Stimulated activated CD8-positive, alpha-beta memory T cell treated with anti-CD3 and anti-CD28 coated beads, Interleukin-7, amount 100 ng/mL, for 4 hours (primary cell): ENCODE results near the gene RAPGEFL1.
"Not testable (repeated sequence)": the region's sequence is repeated elsewhere in the genome, so short reads cannot be mapped to it uniquely, and the experiment has no call there.

Experiments
- DNase-seq, 2 donors: peaks; one replicate each; pipeline ENCODE4 v3.0.0-alpha.2; 2020; ENCODE audit warnings: low read depth in 2 of 2

RAPGEFL1 gene

DNA sequence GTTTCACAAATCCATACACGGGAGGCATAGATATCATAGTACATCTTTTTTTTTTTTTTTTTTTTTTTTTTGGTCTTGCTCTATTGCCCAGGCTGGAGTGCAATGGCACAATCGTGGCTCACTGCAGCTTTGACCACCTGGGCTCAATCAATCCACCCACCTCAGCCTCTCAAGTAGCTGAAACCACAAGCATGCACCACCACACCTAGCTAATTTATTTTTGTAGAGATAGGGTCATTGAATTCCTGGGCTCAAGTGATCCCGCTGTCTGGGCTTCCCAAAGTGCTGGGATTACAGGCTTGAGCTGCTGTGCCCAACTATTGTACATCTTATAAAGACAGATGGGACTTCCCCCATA lies 3.5 kb upstream of the RAPGEFL1 start:
- DNase-seq, result no peak

DNA sequence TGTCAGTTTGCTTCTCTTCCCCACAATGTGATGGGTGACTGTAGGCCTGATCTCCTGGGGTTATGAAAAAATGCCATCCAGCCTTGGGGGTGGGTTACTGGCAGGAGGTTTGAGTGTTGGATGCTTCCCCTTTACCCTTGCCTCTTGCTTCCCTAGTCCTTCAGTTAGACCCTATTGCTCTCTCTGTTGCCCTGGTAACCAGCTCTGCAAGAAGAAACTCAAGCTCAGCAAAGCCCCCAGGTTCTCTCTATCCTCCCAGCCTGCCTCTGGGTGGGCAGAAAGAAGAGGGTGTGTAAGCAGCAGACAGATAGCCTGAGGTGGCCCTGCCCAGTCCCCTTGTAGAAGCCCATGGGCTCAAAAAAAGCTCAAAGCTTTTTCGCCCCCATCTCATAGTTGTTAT lies 2.8 kb upstream of the RAPGEFL1 start:
- DNase-seq, result no peak

DNA sequence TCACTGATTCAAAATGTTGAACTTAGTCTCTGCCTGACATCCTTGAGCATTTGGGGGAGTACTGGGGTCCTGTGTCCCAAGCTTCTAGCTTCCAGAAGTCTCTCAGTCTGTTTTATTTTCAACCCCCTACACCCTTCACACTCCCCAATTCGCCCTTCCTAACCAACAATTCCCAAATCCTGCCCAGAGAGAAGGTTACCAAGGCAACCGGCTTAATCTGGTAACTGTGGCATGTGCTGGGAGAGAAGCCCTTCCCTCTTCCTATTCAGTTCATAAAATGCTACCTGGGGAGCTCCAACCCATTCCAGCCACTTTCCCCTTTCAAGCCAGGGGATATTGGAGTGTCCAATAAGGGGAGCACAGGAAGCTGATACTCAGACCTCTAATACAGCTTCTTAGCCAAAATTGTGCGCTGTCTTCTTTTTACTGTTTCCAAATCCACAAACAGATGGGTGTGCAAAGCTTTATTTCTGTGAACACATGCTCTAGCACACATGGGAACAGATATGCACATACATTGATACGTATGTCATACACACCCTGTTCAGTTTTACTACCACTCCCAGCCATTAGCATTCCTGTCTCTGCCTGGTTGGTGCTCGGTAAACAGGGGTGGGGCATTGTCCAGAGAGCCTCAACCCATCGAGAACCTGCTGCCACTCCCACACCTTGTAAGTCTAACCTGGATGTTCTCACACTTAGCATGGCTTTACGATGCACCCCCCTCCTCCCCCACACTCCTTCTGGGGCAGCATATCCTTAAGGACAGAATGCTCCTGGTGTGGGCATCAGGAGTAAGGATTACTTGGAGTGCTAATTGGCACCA lies 1.1 kb upstream of the RAPGEFL1 start:
- no peak for DNase-seq

GRCh38 chr17:40176754-40177110 lies 538 bp upstream of the RAPGEFL1 start:
- DNase-seq, result no peak

DNA sequence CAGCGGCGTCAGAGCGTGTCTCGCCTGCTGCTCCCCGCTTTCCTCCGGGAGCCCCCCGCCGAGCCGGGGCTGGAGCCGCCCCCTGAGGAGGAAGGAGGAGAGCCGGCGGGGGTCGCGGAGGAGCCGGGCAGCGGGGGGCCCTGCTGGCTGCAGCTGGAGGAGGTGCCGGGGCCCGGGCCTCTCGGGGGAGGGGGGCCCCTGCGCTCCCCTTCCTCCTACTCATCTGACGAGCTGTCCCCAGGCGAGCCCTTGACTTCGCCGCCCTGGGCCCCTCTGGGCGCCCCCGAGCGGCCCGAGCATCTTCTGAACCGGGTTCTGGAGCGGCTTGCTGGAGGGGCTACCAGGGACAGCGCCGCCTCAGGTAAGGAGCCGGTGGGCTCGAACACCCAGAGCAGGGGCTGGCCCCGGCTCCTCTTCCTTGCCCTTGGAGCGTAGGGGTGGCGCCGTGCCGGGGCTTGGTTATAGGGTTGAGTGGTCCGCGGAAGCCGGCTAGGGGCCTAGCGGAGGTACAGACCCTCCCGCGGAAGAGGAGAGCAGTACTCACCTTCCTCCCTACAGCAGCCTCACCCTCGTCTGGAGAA lies 841 bp downstream of the RAPGEFL1 start:
- no peak for DNase-seq

GRCh38 chr17:40178660-40179059 lies 1.4 kb downstream of the RAPGEFL1 start:
- DNase-seq, result no peak

- no peak for DNase-seq
Measured at GRCh38 chr17:40179923-40180659, 2.8 kb downstream of the RAPGEFL1 start.

- no peak for DNase-seq
Measured at GRCh38 chr17:40180694-40181093, 3.4 kb downstream of the RAPGEFL1 start.

GRCh38 chr17:40181205-40181604 lies 3.9 kb downstream of the RAPGEFL1 start:
- DNase-seq, result no peak

GRCh38 chr17:40182606-40183005 lies 5.3 kb downstream of the RAPGEFL1 start:
- DNase-seq, result no peak

DNA sequence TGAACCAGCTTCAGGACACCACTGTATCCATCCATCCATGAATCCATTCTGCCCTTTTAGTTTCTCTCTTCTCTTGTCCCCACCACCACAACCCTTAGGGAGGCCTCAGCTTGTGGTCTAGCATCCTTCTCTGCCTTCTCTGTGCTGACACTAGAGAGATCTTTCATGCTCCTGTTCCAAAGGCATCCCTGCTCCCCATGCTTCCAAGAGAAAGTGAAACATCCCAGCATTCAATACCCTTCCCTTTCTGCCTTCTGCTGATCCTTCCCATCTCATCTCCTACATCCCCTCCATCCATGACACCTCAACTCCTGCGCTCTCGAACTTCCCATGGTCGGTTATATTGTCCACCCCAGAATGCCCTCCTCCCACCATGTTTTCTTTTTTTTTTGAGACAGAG lies 10.0 kb downstream of the RAPGEFL1 start:
- no peak for DNase-seq

GRCh38 chr17:40188694-40189093 lies 11.4 kb downstream of the RAPGEFL1 start:
- no peak for DNase-seq

DNA sequence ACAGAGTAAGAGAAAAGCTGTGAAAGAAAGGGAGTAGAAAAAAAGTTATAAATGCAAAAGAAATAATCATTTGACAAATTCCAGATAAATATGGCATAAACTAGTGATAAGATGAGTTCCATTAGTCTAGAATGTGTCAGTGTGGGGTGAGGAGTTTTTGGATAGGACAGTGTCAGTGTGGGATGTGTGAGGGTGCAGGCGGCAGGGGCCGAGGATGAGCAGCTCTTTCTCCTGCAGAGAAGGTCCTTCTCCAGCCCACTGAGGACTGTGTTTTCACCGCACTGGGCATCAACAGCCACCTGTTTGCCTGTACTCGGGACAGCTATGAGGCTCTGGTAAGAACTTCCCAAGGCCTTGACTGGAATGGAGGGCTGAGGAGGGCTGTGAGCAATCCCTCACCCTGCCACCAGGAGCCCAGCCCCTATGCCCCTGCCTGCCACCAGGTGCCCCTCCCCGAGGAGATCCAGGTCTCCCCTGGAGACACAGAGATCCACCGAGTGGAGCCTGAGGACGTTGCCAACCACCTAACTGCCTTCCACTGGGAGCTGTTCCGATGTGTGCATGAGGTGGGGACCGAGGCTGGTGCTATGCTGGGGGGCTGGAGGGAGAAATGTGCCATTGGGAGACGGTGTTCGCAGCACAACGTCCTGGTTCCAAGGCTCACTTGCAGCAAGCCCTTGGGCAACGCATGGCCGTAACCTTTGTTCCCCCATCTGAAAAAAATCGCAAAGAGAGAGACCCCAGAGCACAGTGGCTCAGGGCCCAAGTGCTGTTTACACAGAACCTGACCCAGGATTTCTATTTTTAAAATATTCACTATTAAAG lies 13.1 kb downstream of the RAPGEFL1 start:
- no peak for DNase-seq

GRCh38 chr17:40191237-40192208 lies 14.3 kb downstream of the RAPGEFL1 start:
- peak; percentile 26 to 39 for DNase-seq

- no peak for DNase-seq
Measured at GRCh38 chr17:40192961-40193360, 15.7 kb downstream of the RAPGEFL1 start.

DNA sequence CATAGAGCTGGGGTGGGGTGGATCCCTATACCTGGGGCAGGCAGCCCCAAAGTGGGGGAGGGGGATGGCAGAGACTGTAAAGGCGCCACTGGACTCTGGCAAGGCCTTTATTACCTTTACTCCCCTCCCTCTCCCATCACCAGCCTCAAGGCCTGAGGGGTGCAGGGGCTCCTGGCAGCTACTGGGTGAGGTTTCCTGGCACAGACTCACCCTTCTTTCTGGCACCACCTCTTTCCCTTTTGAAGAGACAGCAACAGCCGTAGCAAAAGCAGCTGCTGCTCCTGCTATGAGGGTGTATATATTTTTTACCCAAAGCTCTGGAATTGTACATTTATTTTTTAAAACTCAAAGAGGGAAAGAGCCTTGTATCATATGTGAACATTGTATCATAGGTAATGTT lies 17.6 kb downstream of the RAPGEFL1 start:
- DNase-seq, result no peak

DNA sequence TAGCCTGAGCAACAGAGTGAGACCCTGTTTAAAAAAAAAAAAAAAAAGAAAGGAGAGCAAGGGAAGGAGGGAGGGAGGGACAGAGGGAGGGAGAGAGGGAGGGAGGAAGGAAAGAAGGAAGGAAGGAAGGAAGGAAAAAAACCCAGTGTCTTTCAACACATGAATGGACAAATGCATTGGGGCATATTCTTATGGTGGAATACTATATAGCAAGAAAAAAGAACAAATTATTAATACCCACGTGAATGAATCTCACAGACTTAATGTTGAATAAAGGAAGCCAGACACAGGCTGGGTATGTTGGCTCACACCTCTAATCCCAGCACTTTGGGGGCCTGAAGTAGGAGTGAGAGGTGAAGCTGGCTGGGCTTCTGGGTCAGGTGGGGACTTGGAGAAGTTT lies 20.3 kb downstream of the RAPGEFL1 start:
- no peak for DNase-seq

GRCh38 chr17:40197965-40198456 lies 20.7 kb downstream of the RAPGEFL1 start:
- not testable (repeated sequence) for DNase-seq

DNA sequence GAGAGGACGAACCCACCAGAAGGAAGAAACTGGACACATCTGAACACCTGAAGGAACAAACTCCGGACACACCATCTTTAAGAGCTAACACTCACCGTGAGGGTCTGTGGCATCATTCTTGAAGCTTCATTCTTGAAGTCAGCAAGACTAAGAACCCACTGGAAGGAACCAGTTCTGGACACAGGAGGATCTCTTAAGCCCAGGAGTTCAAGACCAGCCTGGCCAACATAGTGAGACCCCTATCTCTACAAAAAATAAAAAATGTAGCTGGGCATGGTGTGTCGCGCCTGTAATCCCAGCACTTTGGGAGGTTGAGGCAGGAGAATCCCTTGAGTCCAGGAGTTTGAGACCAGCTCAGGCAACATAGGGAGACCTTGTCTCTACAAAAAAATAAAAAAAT lies 21.3 kb downstream of the RAPGEFL1 start:
- DNase-seq, result no peak

DNA sequence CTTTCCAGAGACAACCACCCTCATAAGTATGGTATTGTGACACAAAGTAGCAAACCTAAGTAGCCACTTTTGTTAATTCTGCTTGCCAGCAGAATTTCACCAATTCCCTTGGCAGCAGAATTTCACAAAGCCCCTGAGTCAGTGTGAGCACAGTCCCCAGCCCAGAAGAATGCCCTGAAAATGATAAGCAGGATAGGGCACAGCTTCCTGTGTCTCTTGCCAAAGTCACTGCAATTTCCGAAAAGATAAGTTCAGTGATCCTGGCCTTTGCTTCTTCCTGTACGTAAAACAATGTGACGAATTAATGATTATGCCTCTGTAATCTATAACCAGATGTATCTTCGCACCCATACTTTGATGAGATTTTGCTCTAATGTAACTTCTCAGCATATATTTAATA lies 25.9 kb downstream of the RAPGEFL1 start:
- DNase-seq, result no peak

GRCh38 chr17:40206193-40206592 lies 28.9 kb downstream of the RAPGEFL1 start:
- not testable (repeated sequence) for DNase-seq
